NCI-H748 treated with DMSO at 0.1 percent for 48 hours (cell line): ENCODE data around the gene ARID1A.
A peak's percentile ranks its signal among the peaks of the same experiment; 100 is the strongest.
"Not testable (repeated sequence)": the region's sequence is repeated elsewhere in the genome, so short reads cannot be mapped to it uniquely, and the experiment has no call there.

Source experiments
- DNase-seq: peaks from one replicate; lab custom pipeline; 2025; lab: John Stamatoyannopoulos, UW

Gene ARID1A

GRCh38 chr1:26788515-26788785 lies 92.6 kb downstream of the ARID1A start:
- no peak for DNase-seq

GRCh38 chr1:26788836-26789611 lies 93.2 kb downstream of the ARID1A start:
- peak; percentile 51 for DNase-seq

- DNase-seq = no peak
These were observed 93.7 kb downstream of the ARID1A start for GRCh38 chr1:26789612-26789865.

- DNase-seq = no peak
These were observed 94.1 kb downstream of the ARID1A start for GRCh38 chr1:26789931-26790330.

- DNase-seq = no peak
These were observed 94.7 kb downstream of the ARID1A start for GRCh38 chr1:26790551-26790953.

- no peak for DNase-seq
These were observed 95.3 kb downstream of the ARID1A start for GRCh38 chr1:26791148-26791547.

- no peak for DNase-seq
These were observed 95.8 kb downstream of the ARID1A start for GRCh38 chr1:26791626-26792025.

- no peak for DNase-seq
These were observed 97.1 kb downstream of the ARID1A start for GRCh38 chr1:26792924-26793323.

GRCh38 chr1:26794391-26794790 lies 98.6 kb downstream of the ARID1A start:
- no peak for DNase-seq

- DNase-seq = no peak
These were observed 101.8 kb downstream of the ARID1A start for GRCh38 chr1:26797627-26798026.

GRCh38 chr1:26799479-26800142 lies 103.8 kb downstream of the ARID1A start:
- DNase-seq = no peak

- not testable (repeated sequence) for DNase-seq
These were observed 108.1 kb downstream of the ARID1A start for GRCh38 chr1:26803932-26804331.

GRCh38 chr1:26810105-26810504 lies 114.3 kb downstream of the ARID1A start:
- peak; percentile 7 for DNase-seq

GRCh38 chr1:26811057-26811456 lies 115.2 kb downstream of the ARID1A start:
- DNase-seq = no peak

GRCh38 chr1:26811708-26812107 lies 115.9 kb downstream of the ARID1A start:
- DNase-seq = no peak

- DNase-seq = no peak
These were observed 118.6 kb downstream of the ARID1A start for GRCh38 chr1:26814377-26814776.

- DNase-seq = no peak
These were observed 119.1 kb downstream of the ARID1A start for GRCh38 chr1:26814893-26815292.

GRCh38 chr1:26820784-26821269 lies 125.0 kb downstream of the ARID1A start:
- no peak for DNase-seq

- no peak for DNase-seq
These were observed 127.1 kb downstream of the ARID1A start for GRCh38 chr1:26822737-26823395.

GRCh38 chr1:26824731-26825130 lies 128.9 kb downstream of the ARID1A start:
- no peak for DNase-seq

GRCh38 chr1:26826261-26827105 lies 130.7 kb downstream of the ARID1A start, which contains the start of gene ZDHHC18:
ZDHHC18 (plus strand) TSS chr1:26826688; CDS start chr1:26826805, 117 bp downstream.
- no peak for DNase-seq

- DNase-seq = no peak
These were observed 131.3 kb downstream of the ARID1A start for GRCh38 chr1:26827106-26827604.
